HepG2 (cell line): Measurements from ENCODE around the gene PFDN2. TPM values are rescaled to one million over a fixed set of nuclear protein-coding genes. Genes with fewer than 3 reads are reported as not detected.

Experiments used
- ATAC-seq: fragments of 200-7000 bp; cut with Tn5 transposase; 3 replicates; pipeline ENCODE4 v1.9.1; 2020; ENCODE audit warnings: mild to moderate bottlenecking, moderate library complexity
- BruUV-seq: library from RNA; stranded (reverse); fragments of 400-500 nt; replicated peaks from 2 replicates; lab custom pipeline; 2021; lab: Mats Ljungman, UMichigan
- CTCF ChIA-PET: fragments of 300-600 bp; formaldehyde crosslinking; extraction: SDS; loops from one replicate; lab custom pipeline; 2021; ENCODE audit warnings: low total read pairs, inconsistent platforms, low intra/inter-chr PET ratio; lab: Yijun Ruan, JAX
- POLR2A ChIA-PET: fragments of 350-600 bp; sonication (Branson Sonifier 250); formaldehyde crosslinking; loops from one replicate; lab custom pipeline; 2020; ENCODE audit warnings: antibody characterized with exemption, inconsistent platforms; lab: Yijun Ruan, JAX
- DNase-seq: peaks from one replicate; pipeline ENCODE4 v3.0.0-alpha.2; 2015; ENCODE audit warnings: low spot score
- FAIRE-seq: peaks from 3 replicates; lab custom pipeline; 2011; peaks lifted over from hg19 to GRCh38; lab: Jason Lieb, UNC
- H2AFZ ChIP-seq: one replicate; pipeline ENCODE4 v1.6.1; 2011; ENCODE audit warnings: low read length, inconsistent platforms
- H3K27ac ChIP-seq: fragments of 300-600 bp; 3 replicates; pipeline ENCODE4 v1.8.0; 2011; ENCODE audit warnings: mixed run types, mild to moderate bottlenecking, mixed read lengths, low read length, inconsistent platforms; ENCODE audit not compliant: insufficient read depth; ENCODE audit errors: extremely low read length
- H3K27me3 ChIP-seq, 2 experiments: fragments of 200-600 bp in 1 of 2; 2 replicates in 1 of 2; 3 replicates in 1 of 2; pipeline versions ENCODE4 v1.6.0 to v1.8.0; 2011; ENCODE audit warnings: low read length in 2 of 2, mild to moderate bottlenecking in 2 of 2, moderate library complexity in 2 of 2, inconsistent platforms in 1 of 2; ENCODE audit not compliant: insufficient read depth in 2 of 2, control insufficient read depth in 1 of 2
- H3K36me3 ChIP-seq, 2 experiments: fragments of 200-600 bp in 1 of 2; replicated peaks in 1 of 2; 2 replicates in 1 of 2; 3 replicates in 1 of 2; pipeline versions ENCODE4 v1.5.1 to v1.8.0; 2011; ENCODE audit warnings: low read length in 2 of 2, inconsistent platforms in 1 of 2; ENCODE audit not compliant: insufficient read depth in 2 of 2, control insufficient read depth in 1 of 2
- H3K4me1 ChIP-seq: 2 replicates; pipeline ENCODE4 v1.5.1; 2012; ENCODE audit warnings: low read length, inconsistent platforms; ENCODE audit not compliant: insufficient read depth
- H3K4me2 ChIP-seq: 2 replicates; pipeline ENCODE4 v1.6.0; 2011; ENCODE audit warnings: low read depth, low read length, inconsistent platforms
- H3K4me3 ChIP-seq, 3 experiments: fragments of 200-600 bp in 1 of 3; sonication (generic), shearing (Covaris generic) in 1 of 3; replicated peaks in 1 of 3; 2 replicates each; pipeline ENCODE4 v1.5.1; 2011 to 2016; ENCODE audit warnings: low read length in 3 of 3, inconsistent platforms in 2 of 3, low read depth in 2 of 3, mild to moderate bottlenecking in 2 of 3, control low read depth in 1 of 3, mixed read lengths in 1 of 3; ENCODE audit not compliant: insufficient read depth in 1 of 3
- H3K79me2 ChIP-seq: one replicate; pipeline ENCODE4 v1.6.1; 2011; ENCODE audit warnings: low read length, inconsistent platforms; ENCODE audit not compliant: insufficient read depth
- H3K9ac ChIP-seq: 2 replicates; pipeline ENCODE4 v1.6.0; 2011; ENCODE audit warnings: mild to moderate bottlenecking, low read depth, low read length, inconsistent platforms; ENCODE audit not compliant: insufficient read depth
- H3K9me3 ChIP-seq: 2 replicates; pipeline ENCODE4 v1.5.1; 2012; ENCODE audit warnings: mild to moderate bottlenecking, low read length
- H4K20me1 ChIP-seq: 2 replicates; pipeline ENCODE4 v1.6.0; 2011; ENCODE audit warnings: inconsistent platforms, mild to moderate bottlenecking, low read length, moderate library complexity; ENCODE audit not compliant: insufficient read depth
- ATF7-NPFF ChIP-seq: sonication (generic); formaldehyde crosslinking; IDR thresholded peaks from 2 replicates; pipeline ENCODE4 v1.8.1; 2023; ENCODE audit warnings: mild to moderate bottlenecking, low read depth, missing genetic modification reagents, moderate library complexity
- BATF2 ChIP-seq: sonication (generic); formaldehyde crosslinking; IDR thresholded peaks from 2 replicates; pipeline ENCODE4 v1.8.0; 2022; ENCODE audit warnings: mild to moderate bottlenecking, missing genetic modification reagents, moderate library complexity
- BRD4 ChIP-seq: sonication (generic); formaldehyde crosslinking; IDR thresholded peaks from 2 replicates; pipeline ENCODE4 v1.4.0; 2020; ENCODE audit warnings: missing genetic modification reagents
- FOSL1 ChIP-seq: sonication (generic); formaldehyde crosslinking; IDR thresholded peaks from 2 replicates; pipeline ENCODE4 v1.9.0; 2021; ENCODE audit warnings: missing genetic modification reagents, borderline replicate concordance
- FOSL2 ChIP-seq: sonication (generic); formaldehyde crosslinking; IDR thresholded peaks from 2 replicates; pipeline ENCODE4 v1.4.0; 2020; ENCODE audit warnings: missing genetic modification reagents
- MAF1 ChIP-seq: sonication (generic); formaldehyde crosslinking; IDR thresholded peaks from 2 replicates; pipeline ENCODE4 v1.5.0; 2020; ENCODE audit warnings: missing genetic modification reagents, borderline replicate concordance
- MEIS1 ChIP-seq: sonication (generic); formaldehyde crosslinking; IDR thresholded peaks from 2 replicates; pipeline ENCODE4 v1.9.0; 2021; ENCODE audit warnings: mild to moderate bottlenecking, missing genetic modification reagents, moderate library complexity, borderline replicate concordance
- POGK ChIP-seq: sonication (generic); formaldehyde crosslinking; conservative IDR thresholded peaks from 2 replicates; pipeline ENCODE4 v1.8.0; 2022; ENCODE audit warnings: mild to moderate bottlenecking, moderate library complexity, missing genetic modification reagents
- RBM22 ChIP-seq: fragments of 200-400 bp; formaldehyde crosslinking; optimal IDR thresholded peaks from 2 replicates; pipeline ENCODE3; 2017; ENCODE audit warnings: mild to moderate bottlenecking, low read length, moderate library complexity
- TRIM22 ChIP-seq: fragments of 450-650 bp; IDR thresholded peaks from 2 replicates; pipeline ENCODE4 v1.6.1; 2017
- WIZ ChIP-seq: sonication (generic); formaldehyde crosslinking; IDR thresholded peaks from 2 replicates; pipeline ENCODE4 v1.5.1; 2020; ENCODE audit warnings: mild to moderate bottlenecking, missing genetic modification reagents
- ZFP36 ChIP-seq: fragments of 150-350 bp; IDR thresholded peaks from 2 replicates; pipeline ENCODE4 v1.6.1; 2018; ENCODE audit warnings: borderline replicate concordance, low read length, low read depth; ENCODE audit not compliant: partially characterized antibody
- ZNF234 ChIP-seq: sonication (generic); formaldehyde crosslinking; conservative IDR thresholded peaks from 2 replicates; pipeline ENCODE4 v1.5.1; 2020; ENCODE audit warnings: mild to moderate bottlenecking, missing genetic modification reagents
- ZNF83 ChIP-seq: sonication (generic); formaldehyde crosslinking; IDR thresholded peaks from 2 replicates; pipeline ENCODE4 v1.4.0; 2020; ENCODE audit warnings: missing genetic modification reagents, mild to moderate bottlenecking, borderline replicate concordance
- ZSCAN25 ChIP-seq: sonication (generic); formaldehyde crosslinking; IDR thresholded peaks from 2 replicates; pipeline ENCODE4 v1.8.0; 2022; ENCODE audit warnings: mild to moderate bottlenecking, missing genetic modification reagents
- WGBS: methylation state at CpG from one replicate; pipeline ENCODE4 v1.1.6; 2017; ENCODE audit warnings: low lambda C conversion rate; 5-methylcytosine and 5-hydroxymethylcytosine counted together
- in situ Hi-C: cut with HindIII; loops from 2 replicates; pipeline ENCODE4 v1.10.0; 2017; ENCODE audit warnings: low pct_unique_long_range_greater_than_20kb; ENCODE audit not compliant: extremely low pct_ligation_motif_present
- intact Hi-C: fragments of 100-400 bp; cut with micrococcal nuclease; formaldehyde crosslinking; loops from one replicate; pipeline ENCODE4 v1.10.0; 2022; ENCODE audit not compliant: unreplicated experiment
- polyA plus RNA-seq, 8 experiments: library from polyadenylated mRNA; depleted of rRNA in 3 of 8; stranded (reverse) in 7 of 8; unstranded in 1 of 8; fragments of >200 nt; fragmentation: Illumina TruSeq in 4 of 8; extraction: Trizol in 4 of 8; gene quantifications; 2 replicates each; pipeline versions ENCODE4 v1.2.1 to v1.2.3, GENCODE V29; 2011 to 2016; ENCODE audit warnings: low read depth in 4 of 8, missing spikeins in 1 of 8, mixed read lengths in 1 of 8; ENCODE audit not compliant: insufficient read depth in 1 of 8
- total RNA-seq, 5 experiments: library from RNA; depleted of rRNA; stranded (reverse); fragments of >200 nt; fragmentation: Illumina TruSeq; extraction: Trizol; gene quantifications; 2 replicates each; pipeline ENCODE4 v1.2.3, GENCODE V29; 2016; ENCODE audit warnings: low read depth in 1 of 5

Gene PFDN2
- total and polyA plus RNA-seq, 2 of the 13 experiments (the other 11 are each of a cell fraction or from before 2014, with no cell fraction given) = 62.6 to 63.6 TPM

- no TSS peak for BruUV-seq
- no peak overlapping the region for H2AFZ ChIP-seq
- intact Hi-C loops (no loop called here), in situ Hi-C loops (no loop called here)
- H3K9me3 ChIP-seq = no peaks in the 10 kb centered on the region
- ATAC-seq = no peak
- H3K4me3 ChIP-seq = no peak overlapping the region
- FAIRE-seq = no peak
- no peaks in the 10 kb centered on the region for H4K20me1 ChIP-seq
- no peaks in the 10 kb centered on the region for H3K27me3 ChIP-seq
- TF ChIP-seq WIZ (CRISPR knock-in tag) (no peak), ATF7-NPFF (CRISPR knock-in tag) (no peak), FOSL1 (CRISPR knock-in tag) (no peak), ZFP36 (no peak), MEIS1 (CRISPR knock-in tag) (no peak), MAF1 (CRISPR knock-in tag) (no peak), RBM22 (no peak), FOSL2 (no peak)
- 23% methylated on average over 3 of the region's 3 CpGs for WGBS
- DNase-seq = no peak
- no peak overlapping the region for H3K27ac ChIP-seq
- H3K9ac ChIP-seq = no peak overlapping the region
- no peaks in the 10 kb centered on the region for H3K36me3 ChIP-seq
- H3K4me2 ChIP-seq = no peak overlapping the region
- H3K79me2 ChIP-seq = no peaks in the 10 kb centered on the region
- CTCF ChIA-PET = no interaction called here
- POLR2A ChIA-PET = no interaction called here
- no peaks in the 10 kb centered on the region for H3K4me1 ChIP-seq
Measured at GRCh38 chr1:161145832-161146231, 28.0 kb upstream of the PFDN2 start.

- Histone ChIP-seq H3K79me2 (no peaks in the 10 kb centered on the region), H2AFZ (no peak overlapping the region), H3K4me3 (no peak overlapping the region), H3K27me3 (no peaks in the 10 kb centered on the region), H3K4me1 (no peaks in the 10 kb centered on the region), H3K9me3 (no peaks in the 10 kb centered on the region), H3K27ac (no peak overlapping the region), H3K4me2 (no peak overlapping the region), H4K20me1 (no peaks in the 10 kb centered on the region), H3K36me3 (no peaks in the 10 kb centered on the region), H3K9ac (no peak overlapping the region)
- WGBS = 95% methylated on average over 29 of the region's 29 CpGs
- intact Hi-C loops (no loop called here), in situ Hi-C loops (no loop called here)
- FAIRE-seq = no peak
- no peak for ATAC-seq
- ChIA-PET POLR2A (interaction anchor here (1.0 kb wide), 1 partner anchor 9 kb away, joined by 3 read pairs; the partner anchor contains the start of gene DEDD), CTCF (no interaction called here)
- BruUV-seq = no TSS peak
- DNase-seq = no peak
- TF ChIP-seq POGK (CRISPR knock-in tag) (no peak), ZSCAN25 (CRISPR knock-in tag) (no peak), FOSL1 (CRISPR knock-in tag) (no peak), BATF2 (CRISPR knock-in tag) (no peak), ZNF83 (CRISPR knock-in tag) (no peak), TRIM22 (no peak), BRD4 (no peak), ZNF234 (CRISPR knock-in tag) (no peak)
Measured at GRCh38 chr1:161140755-161141400, 23.0 kb upstream of the PFDN2 start.
